ENCODE results near the gene FGF14. TPM values are rescaled to one million over a fixed set of nuclear protein-coding genes. Genes with fewer than 3 reads are reported as not detected.

FGF14 gene
- total and polyA plus RNA-seq, 2 experiments from 2014 or later = 0.73 TPM; not detected in 1

GRCh38 chr13:101673360-101674105 lies 728.3 kb downstream of the FGF14 start:
- Histone ChIP-seq H4K20me1 (ENCODE audit: insufficient read depth, poor library complexity, severe bottlenecking) (no peaks in the 10 kb centered on the region), H3K9me2 (replicated peaks; ENCODE audit: insufficient read depth) (no peaks in the 10 kb centered on the region), H2AFZ (no peak overlapping the region), H3K4me1 (ENCODE audit: insufficient read depth) (no peaks in the 10 kb centered on the region), H3K4me2 (no peak overlapping the region), H3K4me3 (no peak overlapping the region), H3K9me3 (ENCODE audit: low read depth) (no peaks in the 10 kb centered on the region), H3K27me3 (no peaks in the 10 kb centered on the region), H3K36me3 (replicated peaks; ENCODE audit: insufficient read depth, low read depth) (no peaks in the 10 kb centered on the region), H3K79me2 (no peaks in the 10 kb centered on the region), H3K27ac (no peak overlapping the region)
- TF ChIP-seq EZH2phosphoT487 (IDR thresholded peaks at IDR 0.05; ENCODE audit: low read depth, severe bottlenecking, unreplicated experiment) (no peak), EZH2 (IDR thresholded peaks at IDR 0.05; ENCODE audit: borderline replicate concordance) (no peak), CTCF (IDR thresholded peaks at IDR 0.05; ENCODE audit: poor library complexity) (no peak)
- 82% methylated on average over 4 of the region's 4 CpGs for WGBS (ENCODE audit: low lambda C conversion rate, missing lambda C conversion rate)
- DNase-seq (ENCODE audit: low spot score) = no peak

DNA sequence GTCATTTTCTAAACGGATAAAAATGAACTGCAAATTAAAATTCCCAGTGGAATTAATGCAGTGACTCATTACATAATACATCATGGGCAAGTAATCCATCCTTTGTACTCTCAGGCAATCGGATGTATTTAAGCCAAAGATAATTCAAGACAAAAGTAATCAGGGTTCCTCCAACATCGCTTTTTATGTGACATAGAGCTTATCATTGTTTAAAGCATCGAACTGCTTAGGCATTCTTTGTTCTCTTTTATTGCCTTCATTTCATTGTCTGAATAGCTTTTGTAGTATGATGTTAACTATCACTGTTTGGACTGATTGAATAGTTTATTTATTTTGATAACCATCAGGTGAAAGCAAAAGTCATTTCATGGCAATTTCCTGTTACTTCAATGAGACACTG lies 740.0 kb downstream of the FGF14 start:
- TF ChIP-seq EZH2phosphoT487 (IDR thresholded peaks at IDR 0.05; ENCODE audit: low read depth, severe bottlenecking, unreplicated experiment) (no peak), EZH2 (IDR thresholded peaks at IDR 0.05; ENCODE audit: borderline replicate concordance) (no peak), CTCF (IDR thresholded peaks at IDR 0.05; ENCODE audit: poor library complexity) (no peak)
- Histone ChIP-seq H3K36me3 (replicated peaks; ENCODE audit: insufficient read depth, low read depth) (no peaks in the 10 kb centered on the region), H3K4me1 (ENCODE audit: insufficient read depth) (no peaks in the 10 kb centered on the region), H2AFZ (no peak overlapping the region), H3K9me3 (ENCODE audit: low read depth) (no peaks in the 10 kb centered on the region), H4K20me1 (ENCODE audit: insufficient read depth, poor library complexity, severe bottlenecking) (no peaks in the 10 kb centered on the region), H3K4me3 (no peak overlapping the region), H3K27me3 (no peaks in the 10 kb centered on the region), H3K79me2 (no peaks in the 10 kb centered on the region), H3K4me2 (no peak overlapping the region), H3K27ac (no peak overlapping the region), H3K9me2 (replicated peaks; ENCODE audit: insufficient read depth) (no peaks in the 10 kb centered on the region)
- no peak for DNase-seq (ENCODE audit: low spot score)
- 47% methylated on average over 4 of the region's 4 CpGs for WGBS (ENCODE audit: low lambda C conversion rate, missing lambda C conversion rate)

Small RNA genes lying within 50 kb of the gene (microRNA-seq; reads per million reads assigned to microRNA genes)
- gene MIR2681 = not detected
- not detected for gene MIR4705

Small RNA genes lying within 50 kb of the gene (small RNA-seq; reads per million reads assigned to genes)
- gene MIR2681 (not detected), gene MIR4705 (not detected), gene RNU1-24P (not detected), gene RNY1P2 (not detected), gene RPL39P29 (not detected)

Other genes starting within 250 kb of the FGF14 start
- gene TPP2, start 194.9 kb upstream of the FGF14 start, total RNA-seq = 42.7 and 47.3 TPM in 2 replicates
- gene TPP2, start 194.9 kb upstream of the FGF14 start, polyA plus RNA-seq = 15.0 and 18.1 TPM in 2 replicates